SK-N-SH treated with all-trans-retinoic acid at 6 μM for 48 hours (cell line): ENCODE results near the gene DCX.

Source experiments
- CREB5 ChIP-seq: fragments of 250-450 bp; sonication (Bioruptor Pico); IDR thresholded peaks from 2 replicates; pipeline ENCODE4 v1.5.1; 2020; ENCODE audit warnings: low read depth, mild to moderate bottlenecking, moderate library complexity
- GLIS3 ChIP-seq: fragments of 250-450 bp; sonication (Bioruptor Pico); IDR thresholded peaks from 2 replicates; pipeline ENCODE4 v1.5.0; 2020; ENCODE audit warnings: mild to moderate bottlenecking, moderate library complexity
- ISL1 ChIP-seq: fragments of 250-450 bp; sonication (Bioruptor Pico); IDR thresholded peaks from 2 replicates; pipeline ENCODE4 v2.1.2; 2022; ENCODE audit warnings: mild to moderate bottlenecking, moderate library complexity
- OSR1 ChIP-seq: fragments of 250-450 bp; sonication (Bioruptor Pico); IDR thresholded peaks from 2 replicates; pipeline ENCODE4 v1.8.0; 2022; ENCODE audit warnings: moderate library complexity, mild to moderate bottlenecking, inconsistent platforms
- PATZ1 ChIP-seq: fragments of 250-450 bp; sonication (Bioruptor Pico); IDR thresholded peaks from 2 replicates; pipeline ENCODE4 v1.8.0; 2020; ENCODE audit warnings: mild to moderate bottlenecking, moderate library complexity, borderline replicate concordance
- PPARA ChIP-seq: fragments of 250-450 bp; sonication (Bioruptor Pico); IDR thresholded peaks from 2 replicates; pipeline ENCODE4 v1.5.0; 2020; ENCODE audit warnings: mild to moderate bottlenecking, borderline replicate concordance
- ZFP3 ChIP-seq: fragments of 250-450 bp; sonication (Bioruptor Pico); IDR thresholded peaks from 2 replicates; pipeline ENCODE4 v1.5.0; 2020; ENCODE audit warnings: mild to moderate bottlenecking, moderate library complexity
- ZFP30 ChIP-seq: fragments of 450-650 bp; formaldehyde crosslinking; IDR thresholded peaks from 2 replicates; pipeline ENCODE4 v1.5.0; 2022; ENCODE audit warnings: mild to moderate bottlenecking, moderate library complexity
- ZNF70 ChIP-seq: fragments of 450-650 bp; formaldehyde crosslinking; IDR thresholded peaks from 2 replicates; pipeline ENCODE4 v1.5.0; 2020; ENCODE audit warnings: mild to moderate bottlenecking, moderate library complexity
- ZNF8 ChIP-seq: fragments of 450-650 bp; formaldehyde crosslinking; IDR thresholded peaks from 2 replicates; pipeline ENCODE4 v1.5.0; 2020; ENCODE audit warnings: mild to moderate bottlenecking, moderate library complexity

GRCh38 chrX:111309083-111309482 lies 102.9 kb downstream of the DCX start:
- TF ChIP-seq ZFP30 (no peak), OSR1 (CRISPR knock-in tag) (no peak), PATZ1 (CRISPR knock-in tag) (no peak), ISL1 (CRISPR knock-in tag) (no peak), ZNF70 (CRISPR knock-in tag) (no peak), ZNF8 (CRISPR knock-in tag) (no peak), CREB5 (CRISPR knock-in tag) (no peak), PPARA (no peak), ZFP3 (no peak), GLIS3 (CRISPR knock-in tag) (no peak)
